ENCODE data around the gene KIAA0319L. TPM values are rescaled to one million over a fixed set of nuclear protein-coding genes. Genes with fewer than 3 reads are reported as not detected.
"Not testable (repeated sequence)": the region's sequence is repeated elsewhere in the genome, so short reads cannot be mapped to it uniquely, and the experiment has no call there.

KIAA0319L gene
- total RNA-seq, 6 donors from 2014 or later = 68.1 to 140 (median 107) TPM

DNA sequence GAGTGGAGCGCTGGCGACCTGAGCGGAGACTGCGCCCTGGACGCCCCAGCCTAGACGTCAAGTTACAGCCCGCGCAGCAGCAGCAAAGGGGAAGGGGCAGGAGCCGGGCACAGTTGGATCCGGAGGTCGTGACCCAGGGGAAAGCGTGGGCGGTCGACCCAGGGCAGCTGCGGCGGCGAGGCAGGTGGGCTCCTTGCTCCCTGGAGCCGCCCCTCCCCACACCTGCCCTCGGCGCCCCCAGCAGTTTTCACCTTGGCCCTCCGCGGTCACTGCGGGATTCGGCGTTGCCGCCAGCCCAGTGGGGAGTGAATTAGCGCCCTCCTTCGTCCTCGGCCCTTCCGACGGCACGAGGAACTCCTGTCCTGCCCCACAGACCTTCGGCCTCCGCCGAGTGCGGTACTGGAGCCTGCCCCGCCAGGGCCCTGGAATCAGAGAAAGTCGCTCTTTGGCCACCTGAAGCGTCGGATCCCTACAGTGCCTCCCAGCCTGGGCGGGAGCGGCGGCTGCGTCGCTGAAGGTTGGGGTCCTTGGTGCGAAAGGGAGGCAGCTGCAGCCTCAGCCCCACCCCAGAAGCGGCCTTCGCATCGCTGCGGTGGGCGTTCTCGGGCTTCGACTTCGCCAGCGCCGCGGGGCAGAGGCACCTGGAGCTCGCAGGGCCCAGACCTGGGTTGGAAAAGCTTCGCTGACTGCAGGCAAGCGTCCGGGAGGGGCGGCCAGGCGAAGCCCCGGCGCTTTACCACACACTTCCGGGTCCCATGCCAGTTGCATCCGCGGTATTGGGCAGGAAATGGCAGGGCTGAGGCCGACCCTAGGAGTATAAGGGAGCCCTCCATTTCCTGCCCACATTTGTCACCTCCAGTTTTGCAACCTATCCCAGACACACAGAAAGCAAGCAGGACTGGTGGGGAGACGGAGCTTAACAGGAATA lies 20.1 kb upstream of the KIAA0319L start:
- Histone ChIP-seq H3K36me3 (no peaks in the 10 kb centered on the region), H3K4me1 (peaks cover 14 to 60% (median 42%) of the 10 kb centered on the region in 4 donors), H3K27me3 (peaks cover 0 to 15% (median 4%) of the 10 kb centered on the region in 4 donors), H3K4me3 (peak overlapping the region in 3 of 4 donors; percentile 46 to 51 (median 49)), H3K27ac (peak overlapping the region in 2 of 4 donors; percentile 13 to 76), H3K9me3 (no peaks in the 10 kb centered on the region)
- TF ChIP-seq, protein P1, sequence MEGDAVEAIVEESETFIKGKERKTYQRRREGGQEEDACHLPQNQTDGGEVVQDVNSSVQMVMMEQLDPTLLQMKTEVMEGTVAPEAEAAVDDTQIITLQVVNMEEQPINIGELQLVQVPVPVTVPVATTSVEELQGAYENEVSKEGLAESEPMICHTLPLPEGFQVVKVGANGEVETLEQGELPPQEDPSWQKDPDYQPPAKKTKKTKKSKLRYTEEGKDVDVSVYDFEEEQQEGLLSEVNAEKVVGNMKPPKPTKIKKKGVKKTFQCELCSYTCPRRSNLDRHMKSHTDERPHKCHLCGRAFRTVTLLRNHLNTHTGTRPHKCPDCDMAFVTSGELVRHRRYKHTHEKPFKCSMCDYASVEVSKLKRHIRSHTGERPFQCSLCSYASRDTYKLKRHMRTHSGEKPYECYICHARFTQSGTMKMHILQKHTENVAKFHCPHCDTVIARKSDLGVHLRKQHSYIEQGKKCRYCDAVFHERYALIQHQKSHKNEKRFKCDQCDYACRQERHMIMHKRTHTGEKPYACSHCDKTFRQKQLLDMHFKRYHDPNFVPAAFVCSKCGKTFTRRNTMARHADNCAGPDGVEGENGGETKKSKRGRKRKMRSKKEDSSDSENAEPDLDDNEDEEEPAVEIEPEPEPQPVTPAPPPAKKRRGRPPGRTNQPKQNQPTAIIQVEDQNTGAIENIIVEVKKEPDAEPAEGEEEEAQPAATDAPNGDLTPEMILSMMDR (IDR thresholded peaks at IDR 0.05) = no peak
- TF ChIP-seq POLR2A (IDR thresholded peaks at IDR 0.05) = peak in 1 of 4 donors; percentile 50
- TF ChIP-seq POLR2AphosphoS5 (IDR thresholded peaks at IDR 0.05) = peak in 1 of 2 donors; percentile 50
- 32 to 42% methylated on average over 8 to 35 of the region's 70 CpGs for WGBS, 2 donors
- DNase-seq (peak; percentile 72 to 87), ATAC-seq (ENCODE audit: low FRiP score in 2 of 2) (peak; percentile 44 to 79)

DNA sequence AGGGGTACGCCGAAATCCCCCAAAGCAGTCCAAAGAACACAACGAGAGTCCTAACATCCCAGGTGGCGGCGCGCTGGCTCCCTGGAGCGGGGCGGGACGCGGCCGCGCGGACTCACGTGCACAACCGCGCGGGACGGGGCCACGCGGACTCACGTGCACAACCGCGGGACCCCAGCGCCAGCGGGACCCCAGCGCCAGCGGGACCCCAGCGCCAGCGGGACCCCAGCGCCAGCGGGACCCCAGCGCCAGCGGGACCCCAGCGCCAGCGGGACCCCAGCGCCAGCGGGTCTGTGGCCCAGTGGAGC lies 19.5 kb upstream of the KIAA0319L start:
- H3K36me3 ChIP-seq; ATAC-seq (ENCODE audit: low FRiP score in 2 of 2); H3K9me3 ChIP-seq: not testable (repeated sequence)
- peak in 1 of 2 donors; percentile 81 for DNase-seq
- peak overlapping the region in 1 of 4 donors; percentile 76 for H3K27ac ChIP-seq
- H3K4me1 ChIP-seq = peaks cover 14 to 60% (median 42%) of the 10 kb centered on the region in 4 donors
- 26 to 70% methylated on average over 16 to 22 of the region's 37 CpGs for WGBS, 2 donors
- peak overlapping the region in 3 of 4 donors; percentile 46 to 51 (median 49) for H3K4me3 ChIP-seq
- peaks cover 0 to 15% (median 4%) of the 10 kb centered on the region in 4 donors for H3K27me3 ChIP-seq

DNA sequence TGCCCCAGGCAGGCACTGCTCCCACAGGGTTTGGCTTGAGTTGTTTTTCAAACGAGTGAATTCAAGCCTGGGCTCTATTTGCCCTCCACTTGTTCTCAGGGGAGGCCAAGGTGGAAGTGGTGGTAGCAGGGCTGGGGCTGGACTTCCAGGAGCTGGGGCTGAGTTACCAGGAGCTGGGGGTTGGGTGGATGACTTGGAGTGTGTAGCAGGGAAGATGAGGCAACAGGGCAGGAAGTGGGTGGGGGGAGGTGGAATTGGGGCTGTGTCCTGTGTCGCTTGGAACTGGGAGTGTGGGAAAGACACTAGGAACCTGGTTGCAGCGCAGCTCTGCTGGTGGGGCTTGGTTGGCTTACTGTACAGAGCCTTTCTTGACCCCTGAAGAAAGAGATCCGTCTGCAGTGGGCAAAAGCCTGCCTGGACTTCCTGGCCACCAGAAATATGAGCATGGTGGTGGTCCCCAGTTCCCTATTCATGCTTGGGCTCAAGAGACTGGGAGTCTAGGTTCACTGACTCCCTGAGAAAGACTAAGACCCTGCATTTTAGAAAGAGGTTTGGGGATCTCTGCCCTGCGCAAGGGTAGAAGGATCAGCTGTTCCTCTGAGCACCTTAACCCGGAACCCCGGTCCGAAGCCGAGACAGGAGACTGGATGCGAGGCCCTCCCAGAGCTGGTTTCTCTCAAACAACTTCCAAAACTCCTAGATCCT lies 19.0 kb upstream of the KIAA0319L start:
- DNase-seq (peak in 1 of 2 donors; percentile 54), ATAC-seq (ENCODE audit: low FRiP score in 2 of 2) (no peak)
- Histone ChIP-seq H3K36me3 (no peaks in the 10 kb centered on the region), H3K4me1 (peaks cover 14 to 60% (median 42%) of the 10 kb centered on the region in 4 donors), H3K27ac (peak overlapping the region in 2 of 4 donors; percentile 7 to 46), H3K27me3 (peaks cover 0 to 15% (median 4%) of the 10 kb centered on the region in 4 donors), H3K9me3 (no peaks in the 10 kb centered on the region), H3K4me3 (peak overlapping the region in 3 of 4 donors; percentile 46 to 51 (median 49))
- TF ChIP-seq EP300 (IDR thresholded peaks at IDR 0.05) = no peak
- TF ChIP-seq POLR2AphosphoS5 (IDR thresholded peaks at IDR 0.05) = no peak
- no peak for TF ChIP-seq POLR2A (IDR thresholded peaks at IDR 0.05)
- TF ChIP-seq, protein P1 (IDR thresholded peaks at IDR 0.05) = no peak
- 47 to 59% methylated on average over 3 to 10 of the region's 10 CpGs for WGBS, 2 donors

DNA sequence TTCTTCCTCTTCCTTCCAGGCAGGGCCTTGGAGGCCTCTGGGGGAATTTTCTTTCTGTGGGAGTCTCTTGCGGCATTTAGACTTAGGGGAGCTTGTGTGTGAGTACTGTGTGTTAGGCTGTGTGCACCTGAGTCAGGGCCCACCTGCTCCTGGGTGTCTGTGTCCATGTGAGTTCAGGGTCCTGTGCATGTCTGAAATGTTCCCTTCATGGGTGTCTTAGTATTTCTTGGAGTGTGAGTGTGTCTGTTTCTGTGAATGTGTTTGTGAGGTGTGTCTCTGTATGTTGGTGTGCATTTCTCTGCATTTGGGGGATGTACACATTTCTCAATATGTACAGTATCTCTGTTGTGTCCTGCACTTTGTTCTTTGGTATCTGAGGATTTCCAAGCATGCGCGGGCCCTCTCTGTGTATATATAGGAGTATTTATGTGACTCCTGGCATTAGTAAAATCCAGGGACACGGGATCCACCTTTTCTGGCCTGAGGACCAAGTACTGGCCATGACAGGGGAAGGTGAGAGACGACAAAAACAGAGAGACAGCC lies 18.3 kb upstream of the KIAA0319L start:
- WGBS, 2 donors = 70 to 75% methylated on average over 5 of the region's 5 CpGs
- TF ChIP-seq POLR2A (IDR thresholded peaks at IDR 0.05) (no peak), EP300 (IDR thresholded peaks at IDR 0.05) (no peak), POLR2AphosphoS5 (IDR thresholded peaks at IDR 0.05) (no peak)
- TF ChIP-seq, protein P1 (IDR thresholded peaks at IDR 0.05) = no peak
- no peaks in the 10 kb centered on the region for H3K36me3 ChIP-seq
- H3K9me3 ChIP-seq = no peaks in the 10 kb centered on the region
- H3K4me3 ChIP-seq = no peak overlapping the region
- peak overlapping the region in 2 of 4 donors; percentile 21 to 46 for H3K27ac ChIP-seq
- no peak for DNase-seq
- no peak for ATAC-seq (ENCODE audit: low FRiP score in 2 of 2)
- peaks cover 14 to 60% (median 42%) of the 10 kb centered on the region in 4 donors for H3K4me1 ChIP-seq
- H3K27me3 ChIP-seq = peaks cover 0 to 15% (median 4%) of the 10 kb centered on the region in 4 donors

Measured in upper lobe of left lung (tissue), 6 donors.